SK-N-SH (cell line): ENCODE results near the gene OR5AK2. TPM values are rescaled to one million over a fixed set of nuclear protein-coding genes. Genes with fewer than 3 reads are reported as not detected.

ENCODE experiments used
- CTCF ChIA-PET: fragments of 300-600, 350-600 bp; formaldehyde crosslinking; extraction: SDS; loops from one replicate; lab custom pipeline; 2021; lab: Yijun Ruan, JAX
- POLR2A ChIA-PET: fragments of 350-600 bp; sonication (Branson Sonifier 250); formaldehyde crosslinking; extraction: SDS; loops from one replicate; lab custom pipeline; 2020; ENCODE audit warnings: antibody characterized with exemption, inconsistent platforms; lab: Yijun Ruan, JAX
- DNase-seq: peaks from one replicate; pipeline ENCODE4 v3.0.0; 2012
- H2AFZ ChIP-seq: fragments of 200-600 bp; sonication (generic); 2 replicates; pipeline ENCODE4 v1.8.1; 2016; ENCODE audit warnings: antibody characterized with exemption, mild to moderate bottlenecking, low read depth
- H3F3A ChIP-seq: fragments of 200-600 bp; sonication (generic); replicated peaks from 2 replicates; pipeline ENCODE3; 2016; ENCODE audit warnings: antibody characterized with exemption, mild to moderate bottlenecking; ENCODE audit not compliant: insufficient read depth
- H3K27ac ChIP-seq, 2 experiments: fragments of 200-500 bp in 1 of 2; fragments of 200-600 bp in 1 of 2; sonication (Bioruptor generic) in 1 of 2; sonication (generic), shearing (Covaris generic) in 1 of 2; 2 replicates each; pipeline versions ENCODE4 v1.5.1 to v1.6.1; 2014 to 2016; ENCODE audit warnings: low read depth in 2 of 2, inconsistent platforms in 1 of 2, low read length in 1 of 2, mild to moderate bottlenecking in 1 of 2, mixed read lengths in 1 of 2
- H3K27me3 ChIP-seq: fragments of 200-600 bp; sonication (generic), shearing (Covaris generic); 2 replicates; pipeline ENCODE4 v1.6.1; 2016; ENCODE audit warnings: mixed run types; ENCODE audit not compliant: insufficient read depth
- H3K36me3 ChIP-seq, 2 experiments: fragments of 200-500 bp in 1 of 2; fragments of 200-600 bp in 1 of 2; sonication (Bioruptor generic) in 1 of 2; sonication (generic) in 1 of 2; replicated peaks in 1 of 2; 2 replicates each; pipeline versions ENCODE3 to v1.5.1; 2014 to 2016; ENCODE audit warnings: low read length in 1 of 2, mild to moderate bottlenecking in 1 of 2; ENCODE audit not compliant: insufficient read depth in 2 of 2, control insufficient read depth in 1 of 2
- H3K4me1 ChIP-seq, 2 experiments: fragments of 200-500 bp in 1 of 2; fragments of 200-600 bp in 1 of 2; sonication (Bioruptor generic) in 1 of 2; sonication (generic), shearing (Covaris generic) in 1 of 2; 2 replicates each; pipeline versions ENCODE4 v1.5.1 to v1.6.1; 2014 to 2016; ENCODE audit warnings: low read depth in 1 of 2, low read length in 1 of 2, mixed run types in 1 of 2; ENCODE audit not compliant: insufficient read depth in 2 of 2, control insufficient read depth in 1 of 2
- H3K4me2 ChIP-seq: fragments of 200-600 bp; sonication (generic), shearing (Covaris generic); 2 replicates; pipeline ENCODE4 v1.6.1; 2017; ENCODE audit warnings: mixed run types
- H3K4me3 ChIP-seq, 2 experiments: fragments of 200-500 bp in 1 of 2; fragments of 200-600 bp in 1 of 2; sonication (Bioruptor generic) in 1 of 2; sonication (generic), shearing (Covaris generic) in 1 of 2; 2 replicates each; pipeline versions ENCODE4 v1.5.1 to v1.8.1; 2014 to 2016; ENCODE audit warnings: low read depth in 2 of 2, inconsistent platforms in 1 of 2, low read length in 1 of 2, mild to moderate bottlenecking in 1 of 2, mixed read lengths in 1 of 2, moderate library complexity in 1 of 2
- H3K79me2 ChIP-seq: fragments of 200-600 bp; sonication (generic); 2 replicates; pipeline ENCODE4 v1.8.1; 2017; ENCODE audit warnings: mild to moderate bottlenecking; ENCODE audit not compliant: insufficient read depth
- H3K9ac ChIP-seq: fragments of 200-600 bp; sonication (generic); 2 replicates; pipeline ENCODE4 v1.6.1; 2017; ENCODE audit warnings: mixed run types
- H3K9me2 ChIP-seq: fragments of 200-600 bp; sonication (generic); 2 replicates; pipeline ENCODE4 v1.6.1; 2017; ENCODE audit warnings: mixed run types
- H3K9me3 ChIP-seq: fragments of 200-600 bp; sonication (generic); 2 replicates; pipeline ENCODE4 v1.6.1; 2017; ENCODE audit warnings: mixed run types, mild to moderate bottlenecking, moderate library complexity
- H4K20me1 ChIP-seq: fragments of 200-600 bp; sonication (generic); 2 replicates; pipeline ENCODE4 v1.6.1; 2017; ENCODE audit warnings: mild to moderate bottlenecking, mixed run types; ENCODE audit not compliant: insufficient read depth
- ELF1 ChIP-seq: IDR thresholded peaks from 2 replicates; pipeline ENCODE4 v1.4.0; 2012
- EP300 ChIP-seq, 2 experiments: IDR thresholded peaks; 2 replicates each; pipeline versions ENCODE4 v1.4.0 to v1.6.1; 2012; ENCODE audit warnings: borderline replicate concordance in 1 of 2, low read depth in 1 of 2, low read length in 1 of 2
- EZH2phosphoT487 ChIP-seq: fragments of 200-600 bp; sonication (generic); IDR thresholded peaks from 2 replicates; pipeline ENCODE4 v1.6.1; 2017; ENCODE audit warnings: low read depth, mixed run types, mild to moderate bottlenecking, antibody characterized with exemption, moderate library complexity, borderline replicate concordance
- FOSL2 ChIP-seq: IDR thresholded peaks from 2 replicates; pipeline ENCODE4 v1.4.0; 2012; ENCODE audit warnings: low read depth, mild to moderate bottlenecking, moderate library complexity, borderline replicate concordance
- FOXJ3 ChIP-seq: sonication (generic); formaldehyde crosslinking; IDR thresholded peaks from 2 replicates; pipeline ENCODE4 v1.5.1; 2020; ENCODE audit warnings: mild to moderate bottlenecking, missing genetic modification reagents
- JUND ChIP-seq: IDR thresholded peaks from 2 replicates; pipeline ENCODE4 v1.4.0; 2012
- MXI1 ChIP-seq: IDR thresholded peaks from 2 replicates; pipeline ENCODE4 v1.6.1; 2012; ENCODE audit warnings: mild to moderate bottlenecking, low read depth, low read length, improper control_type of control experiment
- NFIC ChIP-seq: IDR thresholded peaks from 2 replicates; pipeline ENCODE4 v1.4.0; 2012; ENCODE audit warnings: borderline replicate concordance
- NRF1 ChIP-seq: IDR thresholded peaks from 2 replicates; pipeline ENCODE4 v1.6.1; 2012; ENCODE audit warnings: low read depth, mild to moderate bottlenecking, low read length
- RAD21 ChIP-seq: IDR thresholded peaks from 2 replicates; pipeline ENCODE4 v1.6.1; 2012; ENCODE audit warnings: mild to moderate bottlenecking, low read length
- RCOR1 ChIP-seq: fragments of 150-350 bp; IDR thresholded peaks from 2 replicates; pipeline ENCODE4 v1.6.1; 2017; ENCODE audit warnings: antibody characterized with exemption, low read length
- RFX5 ChIP-seq: IDR thresholded peaks from 2 replicates; pipeline ENCODE4 v1.6.1; 2012; ENCODE audit warnings: mild to moderate bottlenecking, improper control_type of control experiment, low read length
- RXRA ChIP-seq: IDR thresholded peaks from 2 replicates; pipeline ENCODE4 v1.4.0; 2012; ENCODE audit warnings: low read depth, mild to moderate bottlenecking, borderline replicate concordance
- SMC3 ChIP-seq: IDR thresholded peaks from 2 replicates; pipeline ENCODE4 v1.6.1; 2012; ENCODE audit warnings: low read depth, low read length, improper control_type of control experiment
- TAF1 ChIP-seq: IDR thresholded peaks from 2 replicates; pipeline ENCODE4 v1.6.1; 2012; ENCODE audit warnings: low read depth, mild to moderate bottlenecking, low read length, moderate library complexity, borderline replicate concordance
- TEAD4 ChIP-seq: IDR thresholded peaks from 2 replicates; pipeline ENCODE4 v1.4.0; 2012; ENCODE audit warnings: mild to moderate bottlenecking, borderline replicate concordance; ENCODE audit not compliant: insufficient read depth
- WGBS: methylation state at CpG from one replicate; pipeline ENCODE4 v1.1.6; 2017; ENCODE audit warnings: low lambda C conversion rate; 5-methylcytosine and 5-hydroxymethylcytosine counted together
- polyA plus RNA-seq, 3 experiments: library from polyadenylated mRNA; depleted of rRNA; stranded (reverse); fragments of >200 nt; gene quantifications; 2 replicates each; pipeline ENCODE4 v1.2.3, GENCODE V29; 2012
- TF ChIP-seq, protein P1 (sequence below): IDR thresholded peaks from 2 replicates; pipeline ENCODE4 v1.6.1; 2012; ENCODE audit warnings: mild to moderate bottlenecking, low read depth, low read length, moderate library complexity
- TF ChIP-seq, protein P2 (sequence below): fragments of 200-600 bp; sonication (generic); IDR thresholded peaks from 2 replicates; pipeline ENCODE4 v1.6.1; 2017; ENCODE audit warnings: antibody characterized with exemption, mild to moderate bottlenecking, moderate library complexity

Gene OR5AK2
- polyA plus RNA-seq, 1 of the 3 experiments (the other 2 are of a cell fraction): not detected

DNA sequence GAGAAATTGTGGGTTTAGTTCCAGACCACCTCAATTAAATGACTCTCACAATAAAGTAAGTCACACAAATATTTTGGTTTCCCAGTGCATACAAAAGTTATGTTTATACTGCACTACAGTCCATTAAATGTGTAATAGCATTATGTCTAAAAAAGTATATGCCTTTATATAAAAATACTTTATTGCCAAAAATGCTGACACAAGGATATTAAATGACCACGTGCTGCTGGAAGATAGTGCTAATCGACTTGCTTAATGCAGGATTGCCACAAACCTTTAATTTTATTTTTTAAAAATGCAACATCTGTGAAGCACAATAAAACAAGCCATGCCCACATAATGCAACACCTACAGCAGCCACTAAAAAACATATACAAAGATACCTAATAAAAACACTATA is 27.0 kb downstream of the OR5AK2 start:
- Histone ChIP-seq H3K36me3 (no peaks in the 10 kb centered on the region), H3K9ac (no peak overlapping the region), H3K4me2 (no peak overlapping the region), H3K9me3 (no peaks in the 10 kb centered on the region), H3K27me3 (no peaks in the 10 kb centered on the region), H3K79me2 (no peaks in the 10 kb centered on the region), H4K20me1 (no peaks in the 10 kb centered on the region), H3K4me1 (no peaks in the 10 kb centered on the region), H2AFZ (no peak overlapping the region), H3K27ac (no peak overlapping the region), H3F3A (no peaks in the 10 kb centered on the region), H3K4me3 (no peak overlapping the region), H3K9me2 (no peaks in the 10 kb centered on the region)
- 39% methylated on average over 2 of the region's 2 CpGs for WGBS
- ChIA-PET POLR2A (no interaction called here), CTCF (no interaction called here)
- TF ChIP-seq FOXJ3 (no peak), ELF1 (no peak), RCOR1 (no peak), RXRA (no peak), TEAD4 (no peak), RFX5 (no peak), TAF1 (no peak), EZH2phosphoT487 (no peak), MXI1 (no peak), JUND (no peak)
- DNase-seq: no peak

GRCh38 chr11:57031556-57031955 is 42.8 kb downstream of the OR5AK2 start:
- no peak overlapping the region for H3K27ac ChIP-seq
- no peaks in the 10 kb centered on the region for H3K9me3 ChIP-seq
- ChIA-PET CTCF (no interaction called here), POLR2A (no interaction called here)
- no peaks in the 10 kb centered on the region for H3K79me2 ChIP-seq
- no peaks in the 10 kb centered on the region for H3F3A ChIP-seq
- no peak overlapping the region for H3K4me2 ChIP-seq
- TF ChIP-seq RCOR1: no peak
- TF ChIP-seq, protein P1, sequence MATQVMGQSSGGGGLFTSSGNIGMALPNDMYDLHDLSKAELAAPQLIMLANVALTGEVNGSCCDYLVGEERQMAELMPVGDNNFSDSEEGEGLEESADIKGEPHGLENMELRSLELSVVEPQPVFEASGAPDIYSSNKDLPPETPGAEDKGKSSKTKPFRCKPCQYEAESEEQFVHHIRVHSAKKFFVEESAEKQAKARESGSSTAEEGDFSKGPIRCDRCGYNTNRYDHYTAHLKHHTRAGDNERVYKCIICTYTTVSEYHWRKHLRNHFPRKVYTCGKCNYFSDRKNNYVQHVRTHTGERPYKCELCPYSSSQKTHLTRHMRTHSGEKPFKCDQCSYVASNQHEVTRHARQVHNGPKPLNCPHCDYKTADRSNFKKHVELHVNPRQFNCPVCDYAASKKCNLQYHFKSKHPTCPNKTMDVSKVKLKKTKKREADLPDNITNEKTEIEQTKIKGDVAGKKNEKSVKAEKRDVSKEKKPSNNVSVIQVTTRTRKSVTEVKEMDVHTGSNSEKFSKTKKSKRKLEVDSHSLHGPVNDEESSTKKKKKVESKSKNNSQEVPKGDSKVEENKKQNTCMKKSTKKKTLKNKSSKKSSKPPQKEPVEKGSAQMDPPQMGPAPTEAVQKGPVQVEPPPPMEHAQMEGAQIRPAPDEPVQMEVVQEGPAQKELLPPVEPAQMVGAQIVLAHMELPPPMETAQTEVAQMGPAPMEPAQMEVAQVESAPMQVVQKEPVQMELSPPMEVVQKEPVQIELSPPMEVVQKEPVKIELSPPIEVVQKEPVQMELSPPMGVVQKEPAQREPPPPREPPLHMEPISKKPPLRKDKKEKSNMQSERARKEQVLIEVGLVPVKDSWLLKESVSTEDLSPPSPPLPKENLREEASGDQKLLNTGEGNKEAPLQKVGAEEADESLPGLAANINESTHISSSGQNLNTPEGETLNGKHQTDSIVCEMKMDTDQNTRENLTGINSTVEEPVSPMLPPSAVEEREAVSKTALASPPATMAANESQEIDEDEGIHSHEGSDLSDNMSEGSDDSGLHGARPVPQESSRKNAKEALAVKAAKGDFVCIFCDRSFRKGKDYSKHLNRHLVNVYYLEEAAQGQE: no peak
- no peak for TF ChIP-seq TEAD4
- TF ChIP-seq JUND: no peak
- TF ChIP-seq FOXJ3: no peak
- no peak for TF ChIP-seq MXI1
- no peak for TF ChIP-seq NRF1
- no peak for TF ChIP-seq SMC3
- no peak for TF ChIP-seq EP300 (IDR thresholded peaks at IDR 0.05; ENCODE audit: borderline replicate concordance in 1 of 2, low read depth in 1 of 2, low read length in 1 of 2)
- TF ChIP-seq NFIC: no peak
- TF ChIP-seq TAF1: no peak
- TF ChIP-seq, protein P2, sequence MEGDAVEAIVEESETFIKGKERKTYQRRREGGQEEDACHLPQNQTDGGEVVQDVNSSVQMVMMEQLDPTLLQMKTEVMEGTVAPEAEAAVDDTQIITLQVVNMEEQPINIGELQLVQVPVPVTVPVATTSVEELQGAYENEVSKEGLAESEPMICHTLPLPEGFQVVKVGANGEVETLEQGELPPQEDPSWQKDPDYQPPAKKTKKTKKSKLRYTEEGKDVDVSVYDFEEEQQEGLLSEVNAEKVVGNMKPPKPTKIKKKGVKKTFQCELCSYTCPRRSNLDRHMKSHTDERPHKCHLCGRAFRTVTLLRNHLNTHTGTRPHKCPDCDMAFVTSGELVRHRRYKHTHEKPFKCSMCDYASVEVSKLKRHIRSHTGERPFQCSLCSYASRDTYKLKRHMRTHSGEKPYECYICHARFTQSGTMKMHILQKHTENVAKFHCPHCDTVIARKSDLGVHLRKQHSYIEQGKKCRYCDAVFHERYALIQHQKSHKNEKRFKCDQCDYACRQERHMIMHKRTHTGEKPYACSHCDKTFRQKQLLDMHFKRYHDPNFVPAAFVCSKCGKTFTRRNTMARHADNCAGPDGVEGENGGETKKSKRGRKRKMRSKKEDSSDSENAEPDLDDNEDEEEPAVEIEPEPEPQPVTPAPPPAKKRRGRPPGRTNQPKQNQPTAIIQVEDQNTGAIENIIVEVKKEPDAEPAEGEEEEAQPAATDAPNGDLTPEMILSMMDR: no peak
- no peak for TF ChIP-seq EZH2phosphoT487
- TF ChIP-seq RXRA: no peak
- TF ChIP-seq RAD21: no peak
- no peak for TF ChIP-seq FOSL2
- no peak for DNase-seq
- no peak overlapping the region for H3K4me3 ChIP-seq
- no peaks in the 10 kb centered on the region for H4K20me1 ChIP-seq
- WGBS: 54% methylated on average over 2 of the region's 2 CpGs
- H3K27me3 ChIP-seq: no peaks in the 10 kb centered on the region
- H3K36me3 ChIP-seq: no peaks in the 10 kb centered on the region
- no peaks in the 10 kb centered on the region for H3K9me2 ChIP-seq
- H2AFZ ChIP-seq: no peak overlapping the region
- H3K4me1 ChIP-seq: no peaks in the 10 kb centered on the region
- no peak overlapping the region for H3K9ac ChIP-seq
